Fibroblast of mammary gland (primary cell): ENCODE results near the gene DYNC2I2.
"Not testable (repeated sequence)": the region's sequence is repeated elsewhere in the genome, so short reads cannot be mapped to it uniquely, and the experiment has no call there.

Experiments
- DNase-seq: peaks from one replicate; pipeline ENCODE4 v3.0.0-alpha.2; 2010; ENCODE audit warnings: low read depth
- H3K4me3 ChIP-seq: 2 replicates; pipeline ENCODE4 v1.5.1; 2011; ENCODE audit warnings: low read depth, mild to moderate bottlenecking, low read length, moderate library complexity; ENCODE audit not compliant: control insufficient read depth
- CTCF ChIP-seq: conservative IDR thresholded peaks from 2 replicates; pipeline ENCODE4 v1.5.1; 2011; ENCODE audit warnings: low read depth, low read length, inconsistent platforms; ENCODE audit not compliant: control insufficient read depth, insufficient read depth

Gene DYNC2I2

GRCh38 chr9:128684325-128685199 lies 27.9 kb upstream of the DYNC2I2 start:
- peak overlapping the region; percentile 80 for H3K4me3 ChIP-seq
- TF ChIP-seq CTCF = no peak
- peak; percentile 85 for DNase-seq

- peak overlapping the region; percentile 80 for H3K4me3 ChIP-seq
- no peak for TF ChIP-seq CTCF
- no peak for DNase-seq
These were observed 27.3 kb upstream of the DYNC2I2 start for GRCh38 chr9:128684065-128684324.

- peak; percentile 52 for DNase-seq
- no peak for TF ChIP-seq CTCF
- H3K4me3 ChIP-seq = peak overlapping the region; percentile 80
These were observed 26.9 kb upstream of the DYNC2I2 start for GRCh38 chr9:128683340-128684064.

- no peak overlapping the region for H3K4me3 ChIP-seq
- no peak for TF ChIP-seq CTCF
- no peak for DNase-seq
These were observed 21.1 kb upstream of the DYNC2I2 start for GRCh38 chr9:128677794-128678193.

- no peak for DNase-seq
- no peak for TF ChIP-seq CTCF
- H3K4me3 ChIP-seq = no peak overlapping the region
These were observed 18.7 kb upstream of the DYNC2I2 start for GRCh38 chr9:128675382-128675781.

GRCh38 chr9:128669786-128670185 lies 13.1 kb upstream of the DYNC2I2 start:
- no peak for TF ChIP-seq CTCF
- no peak for DNase-seq
- H3K4me3 ChIP-seq = no peak overlapping the region

- peak; percentile 50 for DNase-seq
- H3K4me3 ChIP-seq = not testable (repeated sequence)
These were observed 9.9 kb upstream of the DYNC2I2 start for GRCh38 chr9:128666481-128666941.
